HL-60 (cell line): ENCODE data around the gene TMEM59.

ENCODE experiments used
- GABPA ChIP-seq: IDR thresholded peaks from 2 replicates; pipeline ENCODE4 v1.6.1; 2012; ENCODE audit warnings: low read depth
- POLR2AphosphoS5 ChIP-seq: IDR thresholded peaks from 2 replicates; pipeline ENCODE4 v1.6.1; 2012; ENCODE audit warnings: low read depth
- SPI1 ChIP-seq: IDR thresholded peaks from 2 replicates; pipeline ENCODE4 v1.6.1; 2012; ENCODE audit warnings: low read depth, mild to moderate bottlenecking, borderline replicate concordance
- TF ChIP-seq, protein P1 (sequence below): IDR thresholded peaks from one replicate; pipeline ENCODE4 v1.5.1; 2011; ENCODE audit warnings: low read length, control low read depth, inconsistent platforms; ENCODE audit not compliant: insufficient read depth
- TF ChIP-seq, protein P2 (sequence below): IDR thresholded peaks from 2 replicates; pipeline ENCODE4 v1.6.1; 2012; ENCODE audit warnings: low read depth; ENCODE audit not compliant: insufficient replicate concordance

DNA sequence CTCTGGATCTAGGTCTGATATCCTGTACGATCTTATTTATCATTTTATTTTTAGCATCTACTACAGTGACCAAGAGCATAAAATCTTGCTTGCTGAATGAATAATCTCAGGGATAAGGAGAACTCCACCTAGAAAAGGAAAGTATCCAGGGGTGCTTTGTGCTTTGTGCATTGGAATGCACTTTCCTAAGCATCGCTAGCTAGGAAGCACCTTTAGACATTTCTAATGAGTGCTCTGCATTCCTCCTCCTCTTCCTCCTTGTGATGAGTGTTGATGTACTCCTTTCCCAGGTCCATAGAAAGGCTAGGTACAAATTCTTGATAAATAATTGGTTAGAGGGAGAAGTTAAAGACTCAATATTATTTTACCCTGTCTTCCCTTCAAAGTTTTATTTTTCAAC, 31.8 kb upstream of the TMEM59 start:
- TF ChIP-seq, protein P1, sequence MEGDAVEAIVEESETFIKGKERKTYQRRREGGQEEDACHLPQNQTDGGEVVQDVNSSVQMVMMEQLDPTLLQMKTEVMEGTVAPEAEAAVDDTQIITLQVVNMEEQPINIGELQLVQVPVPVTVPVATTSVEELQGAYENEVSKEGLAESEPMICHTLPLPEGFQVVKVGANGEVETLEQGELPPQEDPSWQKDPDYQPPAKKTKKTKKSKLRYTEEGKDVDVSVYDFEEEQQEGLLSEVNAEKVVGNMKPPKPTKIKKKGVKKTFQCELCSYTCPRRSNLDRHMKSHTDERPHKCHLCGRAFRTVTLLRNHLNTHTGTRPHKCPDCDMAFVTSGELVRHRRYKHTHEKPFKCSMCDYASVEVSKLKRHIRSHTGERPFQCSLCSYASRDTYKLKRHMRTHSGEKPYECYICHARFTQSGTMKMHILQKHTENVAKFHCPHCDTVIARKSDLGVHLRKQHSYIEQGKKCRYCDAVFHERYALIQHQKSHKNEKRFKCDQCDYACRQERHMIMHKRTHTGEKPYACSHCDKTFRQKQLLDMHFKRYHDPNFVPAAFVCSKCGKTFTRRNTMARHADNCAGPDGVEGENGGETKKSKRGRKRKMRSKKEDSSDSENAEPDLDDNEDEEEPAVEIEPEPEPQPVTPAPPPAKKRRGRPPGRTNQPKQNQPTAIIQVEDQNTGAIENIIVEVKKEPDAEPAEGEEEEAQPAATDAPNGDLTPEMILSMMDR, result no peak
- TF ChIP-seq POLR2AphosphoS5 (no peak), GABPA (no peak), SPI1 (no peak)
- TF ChIP-seq, protein P2, sequence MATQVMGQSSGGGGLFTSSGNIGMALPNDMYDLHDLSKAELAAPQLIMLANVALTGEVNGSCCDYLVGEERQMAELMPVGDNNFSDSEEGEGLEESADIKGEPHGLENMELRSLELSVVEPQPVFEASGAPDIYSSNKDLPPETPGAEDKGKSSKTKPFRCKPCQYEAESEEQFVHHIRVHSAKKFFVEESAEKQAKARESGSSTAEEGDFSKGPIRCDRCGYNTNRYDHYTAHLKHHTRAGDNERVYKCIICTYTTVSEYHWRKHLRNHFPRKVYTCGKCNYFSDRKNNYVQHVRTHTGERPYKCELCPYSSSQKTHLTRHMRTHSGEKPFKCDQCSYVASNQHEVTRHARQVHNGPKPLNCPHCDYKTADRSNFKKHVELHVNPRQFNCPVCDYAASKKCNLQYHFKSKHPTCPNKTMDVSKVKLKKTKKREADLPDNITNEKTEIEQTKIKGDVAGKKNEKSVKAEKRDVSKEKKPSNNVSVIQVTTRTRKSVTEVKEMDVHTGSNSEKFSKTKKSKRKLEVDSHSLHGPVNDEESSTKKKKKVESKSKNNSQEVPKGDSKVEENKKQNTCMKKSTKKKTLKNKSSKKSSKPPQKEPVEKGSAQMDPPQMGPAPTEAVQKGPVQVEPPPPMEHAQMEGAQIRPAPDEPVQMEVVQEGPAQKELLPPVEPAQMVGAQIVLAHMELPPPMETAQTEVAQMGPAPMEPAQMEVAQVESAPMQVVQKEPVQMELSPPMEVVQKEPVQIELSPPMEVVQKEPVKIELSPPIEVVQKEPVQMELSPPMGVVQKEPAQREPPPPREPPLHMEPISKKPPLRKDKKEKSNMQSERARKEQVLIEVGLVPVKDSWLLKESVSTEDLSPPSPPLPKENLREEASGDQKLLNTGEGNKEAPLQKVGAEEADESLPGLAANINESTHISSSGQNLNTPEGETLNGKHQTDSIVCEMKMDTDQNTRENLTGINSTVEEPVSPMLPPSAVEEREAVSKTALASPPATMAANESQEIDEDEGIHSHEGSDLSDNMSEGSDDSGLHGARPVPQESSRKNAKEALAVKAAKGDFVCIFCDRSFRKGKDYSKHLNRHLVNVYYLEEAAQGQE, result no peak
